Measurements from ENCODE around the gene PLEKHN1.

The PLEKHN1 gene

GRCh38 chr1:960363-961131, 5.7 kb upstream of the PLEKHN1 start, which contains the start of gene KLHL17:
Gene KLHL17, plus strand, starts transcription at chr1:960584. Its CDS starts 110 bp downstream, at chr1:960694.
- peak; percentile 94 for DNase-seq (ENCODE audit: low spot score)

GRCh38 chr1:961132-961669, 5.1 kb upstream of the PLEKHN1 start:
- peak; percentile 72 for DNase-seq (ENCODE audit: low spot score)

GRCh38 chr1:962381-963300, 3.6 kb upstream of the PLEKHN1 start:
- DNase-seq (ENCODE audit: low spot score), result no peak

GRCh38 chr1:963301-963651, 3.0 kb upstream of the PLEKHN1 start:
- DNase-seq (ENCODE audit: low spot score), result no peak

GRCh38 chr1:963746-964525, 2.3 kb upstream of the PLEKHN1 start:
- DNase-seq (ENCODE audit: low spot score), result no peak

GRCh38 chr1:964691-965525, 1.4 kb upstream of the PLEKHN1 start:
- DNase-seq (ENCODE audit: low spot score), result no peak

- DNase-seq (ENCODE audit: low spot score), result no peak
These were observed 652 bp upstream of the PLEKHN1 start for GRCh38 chr1:965526-966134.

- DNase-seq (ENCODE audit: low spot score), result peak; percentile 79
These were observed 520 bp downstream of the PLEKHN1 start for GRCh38 chr1:966704-967300.

GRCh38 chr1:967466-968343, 1.4 kb downstream of the PLEKHN1 start:
- no peak for DNase-seq (ENCODE audit: low spot score)

- DNase-seq (ENCODE audit: low spot score), result no peak
These were observed 3.1 kb downstream of the PLEKHN1 start for GRCh38 chr1:969260-969855.

- DNase-seq (ENCODE audit: low spot score), result no peak
These were observed 4.1 kb downstream of the PLEKHN1 start for GRCh38 chr1:970242-970972.

- DNase-seq (ENCODE audit: low spot score), result no peak
These were observed 4.9 kb downstream of the PLEKHN1 start for GRCh38 chr1:970973-971730.

- no peak for DNase-seq (ENCODE audit: low spot score)
These were observed 5.6 kb downstream of the PLEKHN1 start for GRCh38 chr1:971751-972506.

- no peak for DNase-seq (ENCODE audit: low spot score)
These were observed 6.6 kb downstream of the PLEKHN1 start for GRCh38 chr1:972726-973458.

GRCh38 chr1:973459-974292, 7.4 kb downstream of the PLEKHN1 start:
- DNase-seq (ENCODE audit: low spot score), result no peak

Measured in iPS-NIHi11 (cell line).